Measurements from ENCODE around the gene PHKA2.

The PHKA2 gene

GRCh38 chrX:18887825-18888212, 96.1 kb downstream of the PHKA2 start:
- DNase-seq (ENCODE audit: low spot score) = no peak

GRCh38 chrX:18887177-18887824, 96.6 kb downstream of the PHKA2 start:
- no peak for DNase-seq (ENCODE audit: low spot score)

GRCh38 chrX:18886344-18887161, 97.4 kb downstream of the PHKA2 start:
- peak; percentile 83 for DNase-seq (ENCODE audit: low spot score)

GRCh38 chrX:18886005-18886343, 97.9 kb downstream of the PHKA2 start:
- no peak for DNase-seq (ENCODE audit: low spot score)

- no peak for DNase-seq (ENCODE audit: low spot score)
These were observed 98.4 kb downstream of the PHKA2 start for GRCh38 chrX:18885328-18886004.

GRCh38 chrX:18884916-18885315, 99.0 kb downstream of the PHKA2 start:
- no peak for DNase-seq (ENCODE audit: low spot score)

- DNase-seq (ENCODE audit: low spot score) = no peak
These were observed 99.8 kb downstream of the PHKA2 start for GRCh38 chrX:18883961-18884765.

- no peak for DNase-seq (ENCODE audit: low spot score)
These were observed 100.5 kb downstream of the PHKA2 start for GRCh38 chrX:18883234-18883960.

- no peak for DNase-seq (ENCODE audit: low spot score)
These were observed 104.8 kb downstream of the PHKA2 start for GRCh38 chrX:18879144-18879543.

- no peak for DNase-seq (ENCODE audit: low spot score)
These were observed 106.4 kb downstream of the PHKA2 start for GRCh38 chrX:18877469-18877868.

GRCh38 chrX:18875256-18875878, 108.5 kb downstream of the PHKA2 start:
- DNase-seq (ENCODE audit: low spot score) = peak; percentile 59

- DNase-seq (ENCODE audit: low spot score) = no peak
These were observed 109.2 kb downstream of the PHKA2 start for GRCh38 chrX:18874560-18875255.

- no peak for DNase-seq (ENCODE audit: low spot score)
These were observed 110.1 kb downstream of the PHKA2 start for GRCh38 chrX:18873836-18874235.

- no peak for DNase-seq (ENCODE audit: low spot score)
These were observed 110.6 kb downstream of the PHKA2 start for GRCh38 chrX:18873189-18873791.

- no peak for DNase-seq (ENCODE audit: low spot score)
These were observed 111.3 kb downstream of the PHKA2 start for GRCh38 chrX:18872621-18873020.

GRCh38 chrX:18871970-18872369, 111.9 kb downstream of the PHKA2 start:
- DNase-seq (ENCODE audit: low spot score) = no peak

- DNase-seq (ENCODE audit: low spot score) = no peak
These were observed 112.6 kb downstream of the PHKA2 start for GRCh38 chrX:18871161-18871890.

- DNase-seq (ENCODE audit: low spot score) = no peak
These were observed 119.5 kb downstream of the PHKA2 start for GRCh38 chrX:18864390-18864920.

- DNase-seq (ENCODE audit: low spot score) = no peak
These were observed 122.4 kb downstream of the PHKA2 start for GRCh38 chrX:18861511-18861910.
